A673 (cell line): ENCODE data around the gene GPR155. TPM values are rescaled to one million over a fixed set of nuclear protein-coding genes. Genes with fewer than 3 reads are reported as not detected.

Experiments
- BruUV-seq: library from RNA; stranded (reverse); fragments of 400-500 nt; replicated peaks from 2 replicates; lab custom pipeline; 2021; lab: Mats Ljungman, UMichigan
- CTCF ChIA-PET: fragments of 300-600 bp; sonication (Branson Sonifier 250); formaldehyde crosslinking; loops from one replicate; lab custom pipeline; 2022; ENCODE audit warnings: antibody characterized with exemption; lab: Charles Lee
- POLR2A ChIA-PET: fragments of 300-600 bp; sonication (Branson Sonifier 250); formaldehyde crosslinking; loops from one replicate; lab custom pipeline; 2022; ENCODE audit warnings: antibody characterized with exemption; ENCODE audit not compliant: low non-redundant PET; lab: Charles Lee
- DNase-seq: peaks from one replicate; pipeline ENCODE4 v3.0.0-alpha.2; 2015; ENCODE audit warnings: low spot score
- H3K27ac ChIP-seq: fragments of 200-600 bp; sonication (generic); 2 replicates; pipeline ENCODE4 v1.5.1; 2016; ENCODE audit warnings: mixed run types, low read depth, mild to moderate bottlenecking, mixed read lengths, antibody characterized with exemption, low read length; ENCODE audit not compliant: poor library complexity, severe bottlenecking
- H3K27me3 ChIP-seq: fragments of 200-600 bp; sonication (generic); replicated peaks from 2 replicates; pipeline ENCODE4 v1.6.1; 2017; ENCODE audit warnings: mixed run types, low read depth, mild to moderate bottlenecking, mixed read lengths, antibody characterized with exemption, low read length; ENCODE audit not compliant: insufficient read depth, poor library complexity
- H3K36me3 ChIP-seq: fragments of 200-600 bp; sonication (generic); 2 replicates; pipeline ENCODE4 v1.6.1; 2016; ENCODE audit warnings: mixed run types, mild to moderate bottlenecking, mixed read lengths, antibody characterized with exemption, low read length; ENCODE audit not compliant: insufficient read depth, poor library complexity, severe bottlenecking
- H3K4me1 ChIP-seq: fragments of 200-600 bp; sonication (generic); 2 replicates; pipeline ENCODE4 v1.6.1; 2017; ENCODE audit warnings: mixed run types, mild to moderate bottlenecking, mixed read lengths, antibody characterized with exemption, low read length; ENCODE audit not compliant: insufficient read depth, poor library complexity, severe bottlenecking
- H3K4me3 ChIP-seq: fragments of 200-600 bp; sonication (generic); 2 replicates; pipeline ENCODE4 v1.5.1; 2016; ENCODE audit warnings: low read depth, mixed run types, mild to moderate bottlenecking, mixed read lengths, low read length; ENCODE audit not compliant: poor library complexity, severe bottlenecking
- H3K9me3 ChIP-seq: fragments of 200-600 bp; sonication (generic); 2 replicates; pipeline ENCODE4 v1.6.1; 2016; ENCODE audit warnings: mixed run types, low read depth, mild to moderate bottlenecking, mixed read lengths, antibody characterized with exemption, low read length; ENCODE audit not compliant: poor library complexity, severe bottlenecking
- EZH2 ChIP-seq: fragments of 200-600 bp; sonication (generic); IDR thresholded peaks from 2 replicates; pipeline ENCODE4 v1.6.1; 2017; ENCODE audit warnings: borderline replicate concordance, low read depth, mild to moderate bottlenecking, mixed read lengths, antibody characterized with exemption, low read length; ENCODE audit not compliant: poor library complexity, severe bottlenecking
- intact Hi-C: fragments of 100-400 bp; cut with micrococcal nuclease; formaldehyde crosslinking; loops from one replicate; pipeline ENCODE4 v1.10.0; 2022; ENCODE audit not compliant: unreplicated experiment
- total RNA-seq: library from RNA; stranded (reverse); gene quantifications from 2 replicates; pipeline ENCODE4 v1.2.3, GENCODE V29; 2021
- TF ChIP-seq, protein P1 (sequence below): fragments of 300-800, 200-600 bp; sonication (generic); conservative IDR thresholded peaks from 2 replicates; pipeline ENCODE4 v1.5.1; 2017; ENCODE audit warnings: low read depth, mild to moderate bottlenecking, antibody characterized with exemption, low read length, moderate library complexity, mixed read lengths

GPR155 gene
- total RNA-seq, 1 experiment from 2014 or later, result not detected

DNA sequence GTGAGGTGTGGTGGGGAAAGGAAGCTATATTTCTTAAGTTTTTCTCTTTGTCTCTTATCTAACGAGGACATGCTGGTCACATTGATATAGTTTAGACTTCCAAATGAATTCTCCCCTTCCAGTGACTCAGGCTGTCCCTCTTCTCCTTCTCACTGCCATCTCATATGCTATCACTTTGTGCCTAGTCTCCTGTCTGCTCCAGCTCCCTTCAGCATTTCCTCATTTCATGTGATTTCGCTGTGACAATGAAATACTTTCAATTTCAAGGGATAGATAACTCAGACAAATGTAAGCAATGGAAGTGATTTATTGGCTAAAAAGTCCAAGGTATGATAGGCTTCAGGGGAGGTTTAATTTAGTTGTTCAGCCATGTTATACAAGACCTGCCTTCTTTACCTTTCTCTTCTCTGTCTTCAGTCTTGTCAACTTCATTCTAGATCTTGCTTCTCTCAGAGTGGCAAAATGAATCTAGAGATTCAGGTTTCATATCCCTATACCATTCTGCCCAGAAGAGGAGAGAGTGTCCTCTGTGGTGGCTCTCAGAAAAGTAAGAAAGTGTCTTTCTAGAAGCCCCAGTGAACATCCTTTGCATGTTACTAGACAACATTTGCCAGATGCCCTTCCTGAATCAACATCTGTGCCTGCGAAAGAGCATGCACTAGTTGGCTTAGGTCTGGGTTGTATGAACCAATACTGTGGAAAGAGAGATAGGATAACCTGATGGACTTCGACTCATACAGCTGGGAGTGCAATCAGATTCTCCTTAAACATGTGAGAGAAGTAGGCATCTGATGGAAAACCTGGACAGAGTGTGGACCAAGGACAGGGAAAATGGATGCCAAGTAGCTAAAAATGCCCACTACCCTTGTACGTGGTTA lies 29.9 kb upstream of the GPR155 start:
- no peaks in the 10 kb centered on the region for H3K36me3 ChIP-seq
- no peak for TF ChIP-seq EZH2
- TF ChIP-seq, protein P1, sequence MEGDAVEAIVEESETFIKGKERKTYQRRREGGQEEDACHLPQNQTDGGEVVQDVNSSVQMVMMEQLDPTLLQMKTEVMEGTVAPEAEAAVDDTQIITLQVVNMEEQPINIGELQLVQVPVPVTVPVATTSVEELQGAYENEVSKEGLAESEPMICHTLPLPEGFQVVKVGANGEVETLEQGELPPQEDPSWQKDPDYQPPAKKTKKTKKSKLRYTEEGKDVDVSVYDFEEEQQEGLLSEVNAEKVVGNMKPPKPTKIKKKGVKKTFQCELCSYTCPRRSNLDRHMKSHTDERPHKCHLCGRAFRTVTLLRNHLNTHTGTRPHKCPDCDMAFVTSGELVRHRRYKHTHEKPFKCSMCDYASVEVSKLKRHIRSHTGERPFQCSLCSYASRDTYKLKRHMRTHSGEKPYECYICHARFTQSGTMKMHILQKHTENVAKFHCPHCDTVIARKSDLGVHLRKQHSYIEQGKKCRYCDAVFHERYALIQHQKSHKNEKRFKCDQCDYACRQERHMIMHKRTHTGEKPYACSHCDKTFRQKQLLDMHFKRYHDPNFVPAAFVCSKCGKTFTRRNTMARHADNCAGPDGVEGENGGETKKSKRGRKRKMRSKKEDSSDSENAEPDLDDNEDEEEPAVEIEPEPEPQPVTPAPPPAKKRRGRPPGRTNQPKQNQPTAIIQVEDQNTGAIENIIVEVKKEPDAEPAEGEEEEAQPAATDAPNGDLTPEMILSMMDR, result no peak
- H3K9me3 ChIP-seq, result peaks cover 4% of the 10 kb centered on the region
- intact Hi-C loops, result no loop called here
- no peaks in the 10 kb centered on the region for H3K4me1 ChIP-seq
- no peak overlapping the region for H3K27ac ChIP-seq
- H3K4me3 ChIP-seq, result no peak overlapping the region
- no TSS peak for BruUV-seq
- no peak for DNase-seq
- CTCF ChIA-PET, result no interaction called here
- H3K27me3 ChIP-seq, result peaks cover 25% of the 10 kb centered on the region
- POLR2A ChIA-PET, result interaction anchor here (0.6 kb wide), 1 partner anchor 40 kb away, joined by 3 read pairs; no protein-coding TSS in a partner anchor

DNA sequence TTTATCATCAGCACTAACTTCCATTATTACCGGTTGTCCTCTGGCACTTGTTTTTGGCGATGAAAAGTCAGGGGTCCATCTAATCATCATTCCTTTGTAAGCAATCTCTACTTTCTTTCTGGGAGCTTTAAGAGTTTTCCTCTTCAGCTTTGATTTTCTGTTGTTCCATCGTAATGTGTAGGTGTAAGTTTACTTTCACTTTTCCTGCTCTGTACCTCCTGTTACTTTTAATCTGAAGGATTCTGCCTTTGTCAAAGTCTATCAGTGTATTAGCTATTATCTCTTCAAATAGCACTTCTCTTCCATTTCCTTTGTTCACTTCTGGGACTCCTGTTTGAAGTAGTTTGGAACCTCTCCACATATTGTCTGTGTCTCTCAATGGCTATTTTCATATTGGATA lies 25.5 kb upstream of the GPR155 start:
- no peaks in the 10 kb centered on the region for H3K4me1 ChIP-seq
- CTCF ChIA-PET, result no interaction called here
- no peak for DNase-seq
- no peak overlapping the region for H3K27ac ChIP-seq
- BruUV-seq, result no TSS peak
- peaks cover 20% of the 10 kb centered on the region for H3K9me3 ChIP-seq
- no peaks in the 10 kb centered on the region for H3K27me3 ChIP-seq
- POLR2A ChIA-PET, result no interaction called here
- H3K36me3 ChIP-seq, result no peaks in the 10 kb centered on the region
- H3K4me3 ChIP-seq, result no peak overlapping the region
- intact Hi-C loops, result no loop called here
- TF ChIP-seq EZH2, result no peak
- TF ChIP-seq, protein P1, result no peak

DNA sequence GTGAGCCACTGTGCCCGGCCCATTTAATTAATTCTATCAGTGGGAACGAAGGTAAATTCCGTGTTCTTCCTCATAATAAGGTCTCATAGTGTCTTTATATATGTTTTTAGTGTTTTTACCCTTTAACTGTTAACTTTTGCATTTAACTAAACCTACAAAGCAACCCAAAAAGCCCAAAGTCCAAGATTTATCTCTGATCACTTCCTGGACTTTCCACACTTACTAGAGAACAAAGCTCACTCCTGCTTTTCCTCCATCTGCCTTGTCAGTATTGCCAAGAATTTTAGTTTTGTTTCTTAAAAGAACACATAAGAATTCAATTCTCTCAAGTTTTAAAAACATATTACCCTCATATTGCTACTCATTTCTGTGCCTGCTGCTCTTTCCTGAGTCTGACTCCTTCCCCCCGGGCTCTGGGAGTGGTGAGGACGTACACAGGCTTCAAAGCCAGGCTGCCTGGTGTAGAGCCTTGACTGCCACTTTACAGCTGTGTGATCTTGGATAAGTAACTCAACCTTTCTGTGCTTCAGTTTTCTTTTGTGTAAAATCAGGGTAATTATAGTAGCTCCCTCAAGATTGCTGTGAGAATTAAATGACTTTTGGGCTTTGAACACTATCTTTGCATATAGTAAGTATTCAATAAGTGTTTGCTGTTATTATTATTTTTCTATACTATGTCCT lies 24.9 kb upstream of the GPR155 start:
- intact Hi-C loops, result no loop called here
- H3K4me1 ChIP-seq, result no peaks in the 10 kb centered on the region
- no peak for TF ChIP-seq EZH2
- TF ChIP-seq, protein P1, result no peak
- DNase-seq, result no peak
- no peaks in the 10 kb centered on the region for H3K27me3 ChIP-seq
- H3K36me3 ChIP-seq, result no peaks in the 10 kb centered on the region
- CTCF ChIA-PET, result no interaction called here
- H3K27ac ChIP-seq, result no peak overlapping the region
- H3K9me3 ChIP-seq, result peaks cover 20% of the 10 kb centered on the region
- POLR2A ChIA-PET, result no interaction called here
- H3K4me3 ChIP-seq, result no peak overlapping the region
- BruUV-seq, result no TSS peak
